ENCODE measurements around the gene GLCE.

GRCh38 chr15:69314131-69314530, 153.7 kb downstream of the GLCE start:
- TF ChIP-seq EZH2 (IDR thresholded peaks at IDR 0.05; ENCODE audit: insufficient read depth, poor library complexity, severe bottlenecking) = no peak
- no peak for TF ChIP-seq EZH2phosphoT487 (IDR thresholded peaks at IDR 0.05; ENCODE audit: insufficient read depth, low read depth)

All from GM23248 (cell line).